Spleen (tissue), 11 donors: ENCODE results near the gene DTNA. TPM values are rescaled to one million over a fixed set of nuclear protein-coding genes. Genes with fewer than 3 reads are reported as not detected.

Experiments used
- DNase-seq: peaks from one replicate; pipeline ENCODE4 v3.0.0-alpha.2; 2020
- H3K27ac ChIP-seq, 8 donors: fragments of 200-600 bp; sonication (generic) in 7 of 8; 1 replicate in 4 of 8; 2 replicates in 4 of 8; pipeline versions ENCODE4 v1.5.0 to v1.8.0; 2016 to 2021; ENCODE audit warnings: inconsistent platforms in 4 of 8, mild to moderate bottlenecking in 4 of 8, moderate library complexity in 1 of 8
- H3K27me3 ChIP-seq, 7 donors: fragments of 200-600 bp; sonication (generic) in 6 of 7; replicated peaks in 1 of 7; 1 replicate in 4 of 7; 2 replicates in 3 of 7; pipeline versions ENCODE4 v1.5.0 to v1.8.0; 2016 to 2021; ENCODE audit warnings: inconsistent platforms in 3 of 7, mild to moderate bottlenecking in 1 of 7
- H3K36me3 ChIP-seq, 6 donors: fragments of 200-600 bp; sonication (generic) in 5 of 6; 1 replicate in 4 of 6; 2 replicates in 2 of 6; pipeline versions ENCODE4 v1.5.0 to v1.8.0; 2016 to 2021; ENCODE audit warnings: inconsistent platforms in 2 of 6
- H3K4me1 ChIP-seq, 6 donors: fragments of 200-600 bp; sonication (generic) in 5 of 6; 1 replicate in 3 of 6; 2 replicates in 3 of 6; pipeline versions ENCODE4 v1.5.0 to v1.8.0; 2016 to 2021; ENCODE audit warnings: inconsistent platforms in 3 of 6
- H3K4me3 ChIP-seq, 8 donors: fragments of 200-600 bp; sonication (generic) in 7 of 8; 1 replicate in 4 of 8; 2 replicates in 4 of 8; pipeline versions ENCODE4 v1.5.0 to v1.8.0; 2016 to 2021; ENCODE audit warnings: inconsistent platforms in 4 of 8, mild to moderate bottlenecking in 4 of 8, moderate library complexity in 2 of 8
- H3K9me3 ChIP-seq, 8 donors: fragments of 200-600 bp; sonication (generic) in 7 of 8; 1 replicate in 4 of 8; 2 replicates in 4 of 8; pipeline versions ENCODE4 v1.5.0 to v1.8.0; 2016 to 2021; ENCODE audit warnings: inconsistent platforms in 4 of 8
- CTCF ChIP-seq, 11 experiments: fragments of 200-600 bp in 7 of 11; fragments of 450-650 bp in 4 of 11; sonication (generic) in 4 of 11; IDR thresholded peaks in 8 of 11; conservative IDR thresholded peaks in 3 of 11; 1 replicate in 7 of 11; 2 replicates in 4 of 11; pipeline versions ENCODE4 v1.4.0 to v1.8.0; 2016 to 2021; ENCODE audit warnings: antibody characterized with exemption in 11 of 11, inconsistent platforms in 4 of 11, mild to moderate bottlenecking in 1 of 11
- POLR2A ChIP-seq, 3 donors: fragments of 450-650 bp; IDR thresholded peaks; one replicate each; pipeline ENCODE4 v1.5.1; 2017; ENCODE audit warnings: antibody characterized with exemption in 3 of 3, mild to moderate bottlenecking in 1 of 3
- POLR2AphosphoS5 ChIP-seq, 3 donors: sonication (generic); formaldehyde crosslinking; IDR thresholded peaks; one replicate each; pipeline ENCODE4 v1.5.1; 2017; ENCODE audit warnings: antibody characterized with exemption in 3 of 3
- WGBS, 5 donors: extraction: QIAGEN DNeasy Blood & Tissue Kit in 3 of 5; methylation state at CpG; one replicate each; pipeline versions ENCODE4 v1.1.5 to v1.1.7; 2013 to 2018; 5-methylcytosine and 5-hydroxymethylcytosine counted together
- intact Hi-C: fragments of 100-400 bp; cut with DNase I; formaldehyde crosslinking; loops from one replicate; pipeline ENCODE4 v1.15.0; 2023; ENCODE audit warnings: low total_unique reads
- polyA plus RNA-seq, 3 donors: library from polyadenylated mRNA; stranded (reverse); fragments of 200-250 nt; gene quantifications; one replicate each; pipeline ENCODE4 v1.2.1, GENCODE V29; 2013
- total RNA-seq, 7 donors: library from RNA; depleted of rRNA in 3 of 7; stranded (reverse); fragments of >200 nt in 3 of 7; fragmentation: NEBNext Ultra II Directional in 4 of 7; extraction: Animal tissue kit (Norgen Biotek cat#: 25700) in 4 of 7; gene quantifications; one replicate each; pipeline versions ENCODE4 v1.1.0 to v1.2.1, GENCODE V29; 2016 to 2021
- donor health status: healthy with polysubstance abuse.
- donor health status: DM: no; HTN: no; CAD: no; lungs with moderate emphysema.
- donor health status: DM: no; HTN: no; CAD: no.
- donor health status: Bipolar disorder and iron deficiency.
- donor health status: healthy.
- donor health status: DM: no; HTN: no; CAD: no.
- donor health status: DM: yes; HTN: yes; CAD: no.

DTNA gene
- total and polyA plus RNA-seq, 10 donors: 3.0 to 29.2 (median 14.2) TPM

DNA sequence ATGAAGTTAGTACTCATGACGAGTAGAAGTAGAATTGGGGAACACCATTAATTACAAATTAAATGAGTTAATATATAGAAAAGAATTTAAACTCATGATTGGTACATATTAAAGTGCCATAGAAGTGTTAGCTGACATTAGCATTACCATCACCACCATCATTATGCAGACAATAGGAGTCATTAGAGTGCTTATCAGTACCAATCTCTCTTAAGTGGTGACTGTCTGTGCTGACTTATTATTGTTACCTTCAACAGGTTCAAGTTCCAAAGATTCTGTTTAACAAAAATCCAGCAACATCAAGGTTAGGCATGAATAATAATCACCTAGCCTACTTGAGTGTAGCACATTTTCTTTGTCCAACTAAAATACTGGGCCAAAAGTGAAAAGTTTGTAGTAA lies 222.3 kb downstream of the DTNA start:
- DNase-seq: no peak
- no peak for TF ChIP-seq CTCF (IDR thresholded peaks at IDR 0.05 in 8 of 11, conservative IDR thresholded peaks at IDR 0.05 in 3 of 11)
- TF ChIP-seq POLR2A (IDR thresholded peaks at IDR 0.05): no peak
- TF ChIP-seq POLR2AphosphoS5 (IDR thresholded peaks at IDR 0.05): no peak
- no peaks in the 10 kb centered on the region for H3K9me3 ChIP-seq
- no peak overlapping the region for H3K4me3 ChIP-seq
- no peaks in the 10 kb centered on the region for H3K36me3 ChIP-seq
- intact Hi-C loops: loop anchor here (10.0 kb wide), 1 partner anchor 62 kb away; no protein-coding TSS in a partner anchor
- H3K4me1 ChIP-seq: no peaks in the 10 kb centered on the region
- no peak overlapping the region for H3K27ac ChIP-seq
- WGBS, 5 donors: 80 to 93% (median 81%) methylated on average over 1 of the region's 1 CpG
- no peaks in the 10 kb centered on the region for H3K27me3 ChIP-seq

GRCh38 chr18:34932792-34933466 lies 222.8 kb downstream of the DTNA start:
- Histone ChIP-seq H3K36me3 (no peaks in the 10 kb centered on the region), H3K4me3 (no peak overlapping the region), H3K9me3 (no peaks in the 10 kb centered on the region), H3K27me3 (no peaks in the 10 kb centered on the region), H3K4me1 (no peaks in the 10 kb centered on the region), H3K27ac (no peak overlapping the region)
- DNase-seq: no peak
- intact Hi-C loops: loop anchor here (10.0 kb wide), 1 partner anchor 62 kb away; no protein-coding TSS in a partner anchor
- no peak for TF ChIP-seq CTCF (IDR thresholded peaks at IDR 0.05 in 8 of 11, conservative IDR thresholded peaks at IDR 0.05 in 3 of 11)
- no peak for TF ChIP-seq POLR2A (IDR thresholded peaks at IDR 0.05)
- TF ChIP-seq POLR2AphosphoS5 (IDR thresholded peaks at IDR 0.05): no peak
- WGBS, 5 donors: 82 to 94% (median 85%) methylated on average over 4 of the region's 4 CpGs

- no peak overlapping the region for H3K27ac ChIP-seq
- no peak overlapping the region for H3K4me3 ChIP-seq
- no peaks in the 10 kb centered on the region for H3K36me3 ChIP-seq
- DNase-seq: no peak
- TF ChIP-seq POLR2AphosphoS5 (IDR thresholded peaks at IDR 0.05) (no peak), CTCF (IDR thresholded peaks at IDR 0.05 in 8 of 11, conservative IDR thresholded peaks at IDR 0.05 in 3 of 11) (no peak), POLR2A (IDR thresholded peaks at IDR 0.05) (no peak)
- H3K4me1 ChIP-seq: no peaks in the 10 kb centered on the region
- intact Hi-C loops: loop anchor here (10.0 kb wide), 1 partner anchor 61 kb away; no protein-coding TSS in a partner anchor
- H3K9me3 ChIP-seq: no peaks in the 10 kb centered on the region
- H3K27me3 ChIP-seq: no peaks in the 10 kb centered on the region
- 71 to 97% (median 84%) methylated on average over 1 of the region's 1 CpG for WGBS, 5 donors
These were observed 224.0 kb downstream of the DTNA start for GRCh38 chr18:34933909-34934661.

GRCh38 chr18:34936772-34937171 lies 226.7 kb downstream of the DTNA start:
- no peaks in the 10 kb centered on the region for H3K9me3 ChIP-seq
- no peaks in the 10 kb centered on the region for H3K36me3 ChIP-seq
- no peaks in the 10 kb centered on the region for H3K4me1 ChIP-seq
- no peak for DNase-seq
- no peak overlapping the region for H3K27ac ChIP-seq
- WGBS, 5 donors: 58 to 77% (median 74%) methylated on average over 3 of the region's 3 CpGs
- no peak for TF ChIP-seq CTCF (IDR thresholded peaks at IDR 0.05 in 8 of 11, conservative IDR thresholded peaks at IDR 0.05 in 3 of 11)
- no peak for TF ChIP-seq POLR2A (IDR thresholded peaks at IDR 0.05)
- TF ChIP-seq POLR2AphosphoS5 (IDR thresholded peaks at IDR 0.05): no peak
- peaks cover 0 to 4% (median 0%) of the 10 kb centered on the region in 7 donors for H3K27me3 ChIP-seq
- intact Hi-C loops: loop anchor here (10.0 kb wide), 1 partner anchor 58 kb away; no protein-coding TSS in a partner anchor
- H3K4me3 ChIP-seq: no peak overlapping the region
